Fibroblast of lung (primary cell): ENCODE results near the gene KRTAP10-1. TPM values are rescaled to one million over a fixed set of nuclear protein-coding genes. Genes with fewer than 3 reads are reported as not detected.

Experiments
- DNase-seq, 2 donors: peaks; one replicate each; pipeline versions ENCODE4 v3.0.0 to v3.0.0-alpha.2; 2010; ENCODE audit warnings: low read depth in 2 of 2
- H2AFZ ChIP-seq: 2 replicates; pipeline ENCODE4 v1.5.1; 2012; ENCODE audit warnings: low read length, control low read depth, inconsistent platforms
- H3K27ac ChIP-seq: 2 replicates; pipeline ENCODE4 v1.5.1; 2011; ENCODE audit warnings: low read length, control low read depth; ENCODE audit not compliant: insufficient read depth
- H3K27me3 ChIP-seq: 2 replicates; pipeline ENCODE4 v1.5.1; 2011; ENCODE audit warnings: mild to moderate bottlenecking, low read length; ENCODE audit not compliant: control insufficient read depth, insufficient read depth
- H3K36me3 ChIP-seq: 2 replicates; pipeline ENCODE4 v1.5.1; 2011; ENCODE audit warnings: low read length; ENCODE audit not compliant: control insufficient read depth, insufficient read depth
- H3K4me1 ChIP-seq: 2 replicates; pipeline ENCODE4 v1.5.1; 2011; ENCODE audit warnings: low read length; ENCODE audit not compliant: control insufficient read depth, insufficient read depth; ENCODE audit errors: extremely low read depth
- H3K4me2 ChIP-seq: 2 replicates; pipeline ENCODE4 v1.5.1; 2011; ENCODE audit warnings: low read length, control low read depth; ENCODE audit not compliant: insufficient read depth; ENCODE audit errors: extremely low read depth
- H3K4me3 ChIP-seq, 4 experiments: fragments of 200-600 bp in 1 of 4; sonication (generic) in 1 of 4; replicated peaks in 1 of 4; 2 replicates each; pipeline ENCODE4 v1.5.1; 2011 to 2016; ENCODE audit warnings: low read length in 4 of 4, low read depth in 3 of 4, mild to moderate bottlenecking in 3 of 4, control low read depth in 2 of 4, inconsistent platforms in 1 of 4, mixed read lengths in 1 of 4; ENCODE audit not compliant: insufficient read depth in 1 of 4; ENCODE audit errors: control extremely low read depth in 1 of 4
- H3K79me2 ChIP-seq: 2 replicates; pipeline ENCODE4 v1.5.1; 2012; ENCODE audit warnings: mild to moderate bottlenecking, low read length, inconsistent platforms; ENCODE audit not compliant: control insufficient read depth, insufficient read depth
- H3K9ac ChIP-seq: 2 replicates; pipeline ENCODE4 v1.5.1; 2011; ENCODE audit warnings: mild to moderate bottlenecking, low read length, control low read depth; ENCODE audit not compliant: insufficient read depth
- H3K9me3 ChIP-seq: 2 replicates; pipeline ENCODE4 v1.5.1; 2012; ENCODE audit warnings: low read depth, low read length; ENCODE audit not compliant: control insufficient read depth, insufficient read depth
- H4K20me1 ChIP-seq: 2 replicates; pipeline ENCODE4 v1.5.1; 2011; ENCODE audit warnings: low read length; ENCODE audit not compliant: control insufficient read depth, insufficient read depth; ENCODE audit errors: extremely low read depth
- CTCF ChIP-seq, 2 donors: IDR thresholded peaks in 1 of 2; conservative IDR thresholded peaks in 1 of 2; 1 replicate in 1 of 2; 2 replicates in 1 of 2; pipeline ENCODE4 v1.5.1; 2011 to 2012; ENCODE audit warnings: low read length in 2 of 2, control low read depth in 1 of 2, inconsistent platforms in 1 of 2, low read depth in 1 of 2, mild to moderate bottlenecking in 1 of 2
- EZH2 ChIP-seq: IDR thresholded peaks from 2 replicates; pipeline ENCODE4 v1.5.1; 2012; ENCODE audit warnings: low read length, control low read depth, mild to moderate bottlenecking; ENCODE audit errors: missing control alignments
- polyA plus RNA-seq, 2 donors: library from polyadenylated mRNA; depleted of rRNA in 1 of 2; stranded (reverse) in 1 of 2; unstranded in 1 of 2; fragments of >200 nt; gene quantifications; 2 replicates each; pipeline ENCODE4 v1.2.1, GENCODE V29; 2011 to 2012; ENCODE audit warnings: missing spikeins in 1 of 2
- total RNA-seq: library from RNA; depleted of rRNA; stranded (reverse); fragments of >200 nt; gene quantifications from 2 replicates; pipeline ENCODE4 v1.2.1, GENCODE V29; 2014

Gene KRTAP10-1
- total and polyA plus RNA-seq, 2 donors (not counting 1 experiment from before 2014, with no cell fraction given), result not detected

- no peak overlapping the region for H2AFZ ChIP-seq
- no peaks in the 10 kb centered on the region for H3K4me1 ChIP-seq
- no peak overlapping the region for H3K4me2 ChIP-seq
- no peaks in the 10 kb centered on the region for H4K20me1 ChIP-seq
- no peaks in the 10 kb centered on the region for H3K9me3 ChIP-seq
- no peak for DNase-seq
- no peak overlapping the region for H3K4me3 ChIP-seq
- no peak overlapping the region for H3K9ac ChIP-seq
- no peaks in the 10 kb centered on the region for H3K27me3 ChIP-seq
- no peak for TF ChIP-seq CTCF (conservative IDR thresholded peaks at IDR 0.05 in 1 of 2, IDR thresholded peaks at IDR 0.05 in 1 of 2; ENCODE audit: low read depth in 1 of 2, low read length in 2 of 2)
- TF ChIP-seq EZH2, result no peak
- H3K27ac ChIP-seq, result no peak overlapping the region
- no peaks in the 10 kb centered on the region for H3K36me3 ChIP-seq
- no peaks in the 10 kb centered on the region for H3K79me2 ChIP-seq
Measured at GRCh38 chr21:44547656-44548331, 7.8 kb upstream of the KRTAP10-1 start.

GRCh38 chr21:44544566-44544965 lies 4.6 kb upstream of the KRTAP10-1 start:
- H3K27me3 ChIP-seq, result no peaks in the 10 kb centered on the region
- no peaks in the 10 kb centered on the region for H4K20me1 ChIP-seq

GRCh38 chr21:44542716-44543115 lies 2.7 kb upstream of the KRTAP10-1 start:
- Histone ChIP-seq H3K36me3 (no peaks in the 10 kb centered on the region), H3K27ac (no peak overlapping the region), H3K9ac (no peak overlapping the region), H3K27me3 (no peaks in the 10 kb centered on the region), H2AFZ (no peak overlapping the region), H3K79me2 (no peaks in the 10 kb centered on the region), H3K4me1 (no peaks in the 10 kb centered on the region), H4K20me1 (no peaks in the 10 kb centered on the region), H3K4me3 (no peak overlapping the region), H3K4me2 (no peak overlapping the region), H3K9me3 (no peaks in the 10 kb centered on the region)
- no peak for DNase-seq
- TF ChIP-seq CTCF (conservative IDR thresholded peaks at IDR 0.05 in 1 of 2, IDR thresholded peaks at IDR 0.05 in 1 of 2; ENCODE audit: low read depth in 1 of 2, low read length in 2 of 2) (no peak), EZH2 (no peak)

More at GRCh38 chr21:44544566-44544965, 4.6 kb upstream of the KRTAP10-1 start:
- no peak for TF ChIP-seq CTCF (conservative IDR thresholded peaks at IDR 0.05 in 1 of 2, IDR thresholded peaks at IDR 0.05 in 1 of 2; ENCODE audit: low read depth in 1 of 2, low read length in 2 of 2)
- no peak for TF ChIP-seq EZH2
- Histone ChIP-seq H3K9ac (no peak overlapping the region), H2AFZ (no peak overlapping the region), H3K4me1 (no peaks in the 10 kb centered on the region), H3K4me3 (no peak overlapping the region), H3K36me3 (no peaks in the 10 kb centered on the region), H3K27ac (no peak overlapping the region), H3K4me2 (no peak overlapping the region), H3K79me2 (no peaks in the 10 kb centered on the region), H3K9me3 (no peaks in the 10 kb centered on the region)
- DNase-seq, result no peak
